CD4-positive, alpha-beta T cell treated with Interleukin-2 at 100 ng/mL for 4 hours (primary cell): ENCODE data around the gene SH2D1B.
"Not testable (repeated sequence)": the region's sequence is repeated elsewhere in the genome, so short reads cannot be mapped to it uniquely, and the experiment has no call there.

ENCODE experiments used
- DNase-seq: peaks from one replicate; pipeline ENCODE4 v3.0.0-alpha.2; 2020; ENCODE audit warnings: low spot score

The SH2D1B gene

GRCh38 chr1:162412002-162412401 is at the start of gene SH2D1B:
SH2D1B (minus strand) TSS chr1:162412136; CDS start chr1:162412016, 120 bp downstream.
- no peak for DNase-seq

- no peak for DNase-seq
Measured at GRCh38 chr1:162458236-162458635, 46.3 kb upstream of the SH2D1B start.

- no peak for DNase-seq
Measured at GRCh38 chr1:162456323-162456722, 44.4 kb upstream of the SH2D1B start.

GRCh38 chr1:162454361-162454760 is 42.4 kb upstream of the SH2D1B start:
- not testable (repeated sequence) for DNase-seq

- no peak for DNase-seq
Measured at GRCh38 chr1:162446946-162447345, 35.0 kb upstream of the SH2D1B start.

GRCh38 chr1:162444903-162445302 is 33.0 kb upstream of the SH2D1B start:
- DNase-seq, result no peak

- DNase-seq, result not testable (repeated sequence)
Measured at GRCh38 chr1:162432977-162433713, 21.2 kb upstream of the SH2D1B start.

GRCh38 chr1:162430583-162430982 is 18.6 kb upstream of the SH2D1B start:
- DNase-seq, result no peak

- no peak for DNase-seq
Measured at GRCh38 chr1:162422662-162423375, 10.9 kb upstream of the SH2D1B start.

- no peak for DNase-seq
Measured at GRCh38 chr1:162421258-162422164, 9.6 kb upstream of the SH2D1B start.

GRCh38 chr1:162420120-162420519 is 8.2 kb upstream of the SH2D1B start:
- DNase-seq, result no peak

GRCh38 chr1:162419450-162419931 is 7.6 kb upstream of the SH2D1B start:
- not testable (repeated sequence) for DNase-seq

GRCh38 chr1:162418584-162418983 is 6.6 kb upstream of the SH2D1B start:
- not testable (repeated sequence) for DNase-seq

GRCh38 chr1:162417650-162418049 is 5.7 kb upstream of the SH2D1B start:
- no peak for DNase-seq

- DNase-seq, result no peak
Measured at GRCh38 chr1:162416909-162417308, 5.0 kb upstream of the SH2D1B start.

GRCh38 chr1:162416215-162416614 is 4.3 kb upstream of the SH2D1B start:
- no peak for DNase-seq

GRCh38 chr1:162407539-162407938 is 4.4 kb downstream of the SH2D1B start:
- no peak for DNase-seq

- no peak for DNase-seq
Measured at GRCh38 chr1:162406811-162407210, 5.1 kb downstream of the SH2D1B start.

- DNase-seq, result no peak
Measured at GRCh38 chr1:162405800-162406199, 6.1 kb downstream of the SH2D1B start.

GRCh38 chr1:162404550-162405160 is 7.3 kb downstream of the SH2D1B start:
- DNase-seq, result no peak

- no peak for DNase-seq
Measured at GRCh38 chr1:162400790-162401355, 11.1 kb downstream of the SH2D1B start.
